ENCODE results near the gene RWDD2A.

The RWDD2A gene

DNA sequence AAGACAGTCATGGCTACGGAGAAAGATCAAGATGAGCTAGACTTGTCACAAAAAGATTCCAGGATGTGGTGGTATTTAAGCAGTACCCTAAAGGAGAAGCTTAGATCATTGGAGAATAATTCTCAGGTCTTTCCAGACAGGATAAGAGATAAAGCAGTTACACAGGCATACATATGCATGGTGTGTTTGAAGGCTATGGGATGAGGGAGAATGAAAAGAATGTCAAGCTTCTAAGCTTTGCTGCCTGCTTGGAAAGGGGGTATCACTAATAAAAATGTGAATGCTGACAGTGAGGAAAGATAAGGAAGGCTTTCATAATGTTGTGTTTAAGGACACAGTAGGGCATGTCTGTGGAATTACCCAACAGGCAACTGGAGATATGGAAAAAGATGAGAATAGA lies 28.1 kb downstream of the RWDD2A start:
- H3K27ac Mint-ChIP-seq = no peak overlapping the region
- no peaks in the 10 kb centered on the region for H3K9me3 Mint-ChIP-seq
- H3K4me1 Mint-ChIP-seq (ENCODE audit: low read depth) = no peaks in the 10 kb centered on the region
- no peaks in the 10 kb centered on the region for H3K36me3 Mint-ChIP-seq (ENCODE audit: low read depth)
- H3K27me3 Mint-ChIP-seq = peaks cover 4% of the 10 kb centered on the region
- no peak overlapping the region for H3K4me3 Mint-ChIP-seq

DNA sequence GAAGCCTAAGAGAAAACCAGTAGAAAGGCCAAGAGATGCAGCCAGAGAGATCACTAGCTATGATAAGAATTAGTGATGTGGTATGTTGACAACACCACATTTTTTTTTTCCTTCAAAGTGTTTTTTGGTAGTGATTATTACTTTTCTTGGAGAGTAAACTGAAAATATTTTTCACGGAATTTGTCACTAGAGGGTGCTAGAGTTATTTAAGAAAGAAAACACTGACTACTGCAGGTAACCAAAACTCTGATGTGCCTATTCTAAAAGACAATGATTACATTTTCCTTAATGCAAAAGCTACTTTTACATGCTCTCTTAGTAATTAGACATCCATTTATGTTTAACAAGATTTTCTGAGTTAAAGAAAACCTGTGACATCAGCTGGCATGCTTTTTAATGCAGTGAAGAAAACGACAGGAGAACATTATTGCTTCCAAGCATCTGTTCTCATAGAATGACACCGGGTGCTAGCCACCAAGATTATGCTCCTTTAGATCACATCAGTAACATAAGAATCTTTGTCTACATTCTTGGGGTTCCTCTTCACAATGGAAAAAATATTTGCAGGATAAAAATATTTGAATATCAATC lies 28.8 kb downstream of the RWDD2A start:
- no peaks in the 10 kb centered on the region for H3K9me3 Mint-ChIP-seq
- H3K36me3 Mint-ChIP-seq (ENCODE audit: low read depth) = no peaks in the 10 kb centered on the region
- H3K27ac Mint-ChIP-seq = no peak overlapping the region
- H3K27me3 Mint-ChIP-seq = peaks cover 4% of the 10 kb centered on the region
- H3K4me3 Mint-ChIP-seq = no peak overlapping the region
- no peaks in the 10 kb centered on the region for H3K4me1 Mint-ChIP-seq (ENCODE audit: low read depth)

- peaks cover 7% of the 10 kb centered on the region for H3K27me3 Mint-ChIP-seq
- no peaks in the 10 kb centered on the region for H3K4me1 Mint-ChIP-seq (ENCODE audit: low read depth)
- no peak overlapping the region for H3K4me3 Mint-ChIP-seq
- no peak overlapping the region for H3K27ac Mint-ChIP-seq
- no peaks in the 10 kb centered on the region for H3K36me3 Mint-ChIP-seq (ENCODE audit: low read depth)
- H3K9me3 Mint-ChIP-seq = no peaks in the 10 kb centered on the region
These were observed 33.4 kb downstream of the RWDD2A start for GRCh38 chr6:83226517-83226916.

DNA sequence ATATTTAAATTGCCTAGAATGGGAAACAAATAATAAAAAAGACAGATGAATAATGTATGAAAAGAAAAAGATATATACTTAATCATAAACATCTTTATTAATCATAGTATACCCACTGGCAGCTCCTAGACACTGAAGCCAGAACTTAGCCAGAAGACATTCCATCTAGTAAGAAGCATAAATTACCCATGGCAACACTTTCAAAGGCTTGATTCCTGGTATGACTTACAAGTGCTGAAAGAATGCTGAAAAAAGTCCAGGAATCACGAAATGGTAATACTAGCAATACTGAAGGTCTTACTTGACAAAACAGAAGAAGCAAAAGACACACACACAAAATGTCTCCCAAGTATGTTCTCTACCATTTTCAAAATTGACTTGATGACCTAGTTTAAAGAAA lies 38.0 kb downstream of the RWDD2A start:
- H3K27me3 Mint-ChIP-seq = peaks cover 18% of the 10 kb centered on the region
- no peak overlapping the region for H3K4me3 Mint-ChIP-seq
- no peaks in the 10 kb centered on the region for H3K9me3 Mint-ChIP-seq
- H3K36me3 Mint-ChIP-seq (ENCODE audit: low read depth) = no peaks in the 10 kb centered on the region
- H3K27ac Mint-ChIP-seq = no peak overlapping the region
- no peaks in the 10 kb centered on the region for H3K4me1 Mint-ChIP-seq (ENCODE audit: low read depth)

DNA sequence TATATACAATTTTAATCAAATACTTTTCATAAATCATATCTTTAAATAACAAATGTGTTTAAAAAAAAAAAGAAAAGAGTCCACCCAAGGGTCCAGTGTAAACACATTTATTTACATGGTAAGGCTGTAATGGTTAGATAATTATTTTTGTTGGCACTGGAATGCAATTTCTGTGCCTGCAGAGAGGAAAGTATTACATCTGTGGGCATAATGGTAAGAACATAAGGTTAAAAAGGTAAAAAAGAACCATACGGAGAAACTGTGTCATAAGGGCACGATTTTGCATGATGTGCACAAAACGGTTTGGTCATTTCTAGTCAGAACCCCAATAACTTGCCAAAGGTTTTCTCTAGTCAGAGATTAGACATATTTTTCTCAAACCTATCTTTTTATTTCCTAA lies 54.3 kb downstream of the RWDD2A start:
- Mint-ChIP-seq H3K36me3 (ENCODE audit: low read depth) (no peaks in the 10 kb centered on the region), H3K4me3 (no peak overlapping the region), H3K4me1 (ENCODE audit: low read depth) (no peaks in the 10 kb centered on the region), H3K27ac (no peak overlapping the region), H3K27me3 (peaks cover 15% of the 10 kb centered on the region), H3K9me3 (no peaks in the 10 kb centered on the region)
